CD1c-positive myeloid dendritic cell (primary cell): ENCODE data around the gene PAMR1.

Source experiments
- DNase-seq: peaks from one replicate; pipeline ENCODE4 v3.0.0-alpha.2; 2016; ENCODE audit errors: extremely low spot score

The PAMR1 gene

GRCh38 chr11:35454362-35454761 lies 71.1 kb downstream of the PAMR1 start:
- no peak for DNase-seq

DNA sequence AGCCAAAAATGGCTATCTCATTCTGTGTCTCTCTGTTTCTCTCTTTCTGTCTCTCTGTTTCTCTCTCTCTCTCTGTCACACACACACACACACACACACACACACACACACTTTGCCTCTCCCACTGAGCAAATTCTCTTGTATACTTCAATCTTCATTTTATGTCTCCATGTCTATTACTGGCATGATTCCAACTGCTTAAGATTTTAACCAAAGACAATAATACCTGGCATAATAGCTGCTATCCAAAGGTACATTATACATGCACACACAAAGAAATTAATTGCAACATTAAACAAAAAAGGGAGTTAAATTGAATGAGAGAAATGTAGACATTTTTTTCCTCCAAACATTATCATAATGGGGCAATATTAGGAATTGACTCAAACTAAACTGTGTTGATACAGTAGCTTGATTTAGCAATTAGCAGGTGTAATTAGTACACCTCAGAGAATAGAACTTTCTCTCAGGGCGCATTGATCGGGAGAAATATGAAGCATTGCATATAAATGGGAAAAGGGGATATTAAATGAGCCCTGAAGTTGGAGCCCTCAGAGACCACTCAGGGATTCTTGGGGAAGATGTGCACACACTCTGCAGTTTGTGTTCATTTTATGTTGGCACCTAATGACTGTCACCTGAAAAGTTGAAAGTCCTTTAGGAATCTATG lies 88.7 kb downstream of the PAMR1 start:
- no peak for DNase-seq

DNA sequence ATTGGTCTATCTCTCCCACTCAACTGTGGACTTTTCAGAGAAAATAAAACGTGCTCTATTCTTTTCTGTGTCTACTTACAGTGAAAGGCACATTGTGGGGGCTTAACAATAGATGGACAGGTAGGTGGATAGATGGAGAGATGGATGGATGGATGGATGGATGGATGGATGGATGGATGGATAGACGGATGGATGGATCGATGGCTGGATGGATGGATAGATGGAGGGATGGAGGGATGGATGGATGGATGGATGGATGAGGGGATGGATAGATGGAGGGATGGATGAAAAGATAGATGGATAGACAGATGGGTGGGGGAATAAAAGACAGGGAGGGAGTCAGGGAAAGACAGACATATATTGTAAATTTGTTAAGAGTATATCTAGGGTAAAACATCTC lies 91.8 kb downstream of the PAMR1 start:
- DNase-seq, result no peak

GRCh38 chr11:35432464-35432863 lies 93.0 kb downstream of the PAMR1 start:
- DNase-seq, result no peak

- no peak for DNase-seq
These were observed 98.3 kb downstream of the PAMR1 start for GRCh38 chr11:35427071-35427470.

DNA sequence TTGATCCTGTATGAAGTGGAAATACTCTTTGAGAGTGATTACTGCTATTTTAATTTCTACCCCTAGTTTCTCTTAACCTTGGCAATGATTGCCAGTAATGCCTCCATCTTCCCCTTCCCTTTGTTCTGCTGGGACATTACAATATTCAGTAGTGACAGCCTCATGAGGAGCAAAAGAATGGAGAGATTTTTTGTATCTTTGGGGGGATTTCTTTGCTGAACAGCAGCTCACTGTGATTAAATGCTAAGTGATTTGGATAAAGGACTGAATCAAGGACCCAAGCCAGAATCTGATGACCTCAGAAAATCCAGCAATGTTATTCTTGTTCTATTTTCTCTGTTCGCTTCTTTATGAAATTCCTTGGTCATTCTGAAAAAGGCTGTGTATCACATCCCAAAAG lies 99.1 kb downstream of the PAMR1 start:
- no peak for DNase-seq

- DNase-seq, result no peak
These were observed 99.7 kb downstream of the PAMR1 start for GRCh38 chr11:35425603-35426212.

GRCh38 chr11:35424157-35424940 lies 101.1 kb downstream of the PAMR1 start:
- no peak for DNase-seq

GRCh38 chr11:35420371-35420770 lies 105.0 kb downstream of the PAMR1 start:
- no peak for DNase-seq

GRCh38 chr11:35419830-35420333 lies 105.5 kb downstream of the PAMR1 start:
- peak; percentile 18 for DNase-seq

DNA sequence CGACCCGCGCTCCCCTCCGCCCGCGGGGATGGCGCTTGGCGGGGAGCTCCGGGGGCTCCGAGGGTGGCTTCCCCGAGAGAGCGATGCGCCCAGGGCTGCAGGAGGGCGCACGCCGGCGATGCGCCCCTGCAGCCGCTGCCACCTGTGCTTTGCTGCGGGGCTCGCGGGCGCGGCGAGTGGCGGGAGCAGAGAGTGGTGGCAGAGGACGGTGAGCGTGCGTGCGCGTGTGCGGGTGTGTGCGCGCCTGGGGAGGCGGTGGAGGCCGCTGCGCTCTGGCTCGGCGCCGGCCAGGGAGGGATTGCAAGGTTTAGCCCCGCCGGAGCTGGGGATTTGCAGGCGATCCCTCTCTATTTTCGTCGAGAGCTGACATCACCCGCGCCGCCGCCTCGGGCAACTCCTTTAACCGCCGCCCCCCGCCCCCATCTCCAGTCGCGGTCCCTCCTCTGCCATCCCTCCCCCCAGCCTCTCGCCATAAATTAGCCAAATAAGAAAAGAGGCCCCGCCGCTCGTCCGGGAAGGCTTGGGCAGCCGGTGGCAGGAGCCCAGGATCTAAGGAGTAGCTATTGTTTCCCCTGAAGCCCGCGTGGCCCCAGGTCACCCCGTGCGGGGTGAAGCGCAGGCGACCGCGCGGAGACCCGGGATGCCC lies 106.1 kb downstream of the PAMR1 start, which contains the start of gene SLC1A2:
TSS of gene SLC1A2 (minus strand) at position 375 of the 646 bp plus-strand sequence. CDS start 592 bp downstream, outside the sequence.
- DNase-seq, result no peak

GRCh38 chr11:35418282-35419183 lies 106.9 kb downstream of the PAMR1 start:
- no peak for DNase-seq

GRCh38 chr11:35415487-35415886 lies 109.9 kb downstream of the PAMR1 start:
- DNase-seq, result no peak

DNA sequence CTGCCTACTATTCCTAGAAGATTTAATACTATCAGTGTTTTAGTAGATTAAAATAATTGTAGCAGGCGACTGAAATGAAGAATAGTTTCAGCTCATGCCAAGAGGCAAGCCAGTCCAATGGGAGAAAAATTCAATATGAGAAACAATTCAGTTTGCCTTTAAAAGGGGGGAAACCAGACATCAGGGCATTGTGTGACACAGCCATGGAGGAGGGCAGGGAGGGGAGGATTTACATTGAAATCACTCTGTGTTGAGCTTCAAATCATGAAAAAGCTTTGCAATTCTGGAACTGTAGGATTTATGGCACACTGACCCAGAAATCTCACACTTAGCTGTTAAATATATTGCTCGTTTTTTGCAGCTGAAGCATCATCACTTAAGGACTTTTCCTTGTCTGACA lies 110.6 kb downstream of the PAMR1 start:
- DNase-seq, result no peak

- DNase-seq, result no peak
These were observed 111.1 kb downstream of the PAMR1 start for GRCh38 chr11:35414311-35414710.

- no peak for DNase-seq
These were observed 111.8 kb downstream of the PAMR1 start for GRCh38 chr11:35413598-35413997.

DNA sequence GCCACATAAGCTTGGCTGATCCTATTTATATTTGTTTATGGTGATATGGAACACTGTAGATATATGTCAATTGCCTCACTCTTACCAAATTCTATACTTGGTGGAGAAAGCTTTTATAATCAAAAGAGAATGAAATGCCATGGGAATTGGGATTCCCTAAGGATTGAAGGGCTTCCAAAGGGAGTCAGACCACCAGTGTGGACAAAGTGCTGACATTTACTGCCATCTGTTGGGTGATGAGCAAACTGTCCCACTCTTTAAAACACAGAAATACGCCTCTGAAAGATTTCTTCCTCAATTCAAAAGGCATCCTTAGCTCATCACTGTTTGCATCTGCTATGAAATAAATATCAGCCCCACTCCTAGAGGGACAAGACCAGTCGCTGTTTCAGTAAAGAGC lies 113.1 kb downstream of the PAMR1 start:
- DNase-seq, result peak; percentile 12

- no peak for DNase-seq
These were observed 118.4 kb downstream of the PAMR1 start for GRCh38 chr11:35407041-35407440.

- DNase-seq, result peak; percentile 61
These were observed 121.0 kb downstream of the PAMR1 start for GRCh38 chr11:35404388-35404775.

GRCh38 chr11:35403765-35404387 lies 121.5 kb downstream of the PAMR1 start:
- DNase-seq, result no peak
